GM18873 (cell line): ENCODE measurements around the gene FAM161B.
"Not testable (repeated sequence)": the region's sequence is repeated elsewhere in the genome, so short reads cannot be mapped to it uniquely, and the experiment has no call there.

Source experiments
- ATAC-seq: cut with Tn5 transposase; IDR thresholded peaks from one replicate; pipeline ENCODE4 v1.9.1; 2021; ENCODE audit warnings: mild to moderate bottlenecking, moderate library complexity, moderate number of reproducible peaks; ENCODE audit not compliant: unreplicated experiment, low FRiP score

FAM161B gene

GRCh38 chr14:73944432-73945158 is 5.3 kb downstream of the FAM161B start:
- no peak for ATAC-seq

- no peak for ATAC-seq
Observed at GRCh38 chr14:73943083-73943482, 6.8 kb downstream of the FAM161B start.

- ATAC-seq: no peak
Observed at GRCh38 chr14:73942180-73942579, 7.7 kb downstream of the FAM161B start.

- no peak for ATAC-seq
Observed at GRCh38 chr14:73937012-73937411, 12.9 kb downstream of the FAM161B start.

- no peak for ATAC-seq
Observed at GRCh38 chr14:73936548-73936947, 13.3 kb downstream of the FAM161B start.

- ATAC-seq: no peak
Observed at GRCh38 chr14:73935666-73936065, 14.2 kb downstream of the FAM161B start.

GRCh38 chr14:73924337-73924736 is 25.6 kb downstream of the FAM161B start:
- ATAC-seq: no peak

- ATAC-seq: not testable (repeated sequence)
Observed at GRCh38 chr14:73919457-73919856, 30.4 kb downstream of the FAM161B start.

- ATAC-seq: no peak
Observed at GRCh38 chr14:73916324-73916723, 33.6 kb downstream of the FAM161B start.

GRCh38 chr14:73913256-73913655 is 36.6 kb downstream of the FAM161B start:
- no peak for ATAC-seq

- ATAC-seq: no peak
Observed at GRCh38 chr14:73909681-73910080, 40.2 kb downstream of the FAM161B start.

- no peak for ATAC-seq
Observed at GRCh38 chr14:73903028-73903427, 46.9 kb downstream of the FAM161B start.

- no peak for ATAC-seq
Observed at GRCh38 chr14:73896521-73896920, 53.4 kb downstream of the FAM161B start.

- ATAC-seq: no peak
Observed at GRCh38 chr14:73895939-73896338, 54.0 kb downstream of the FAM161B start.

GRCh38 chr14:73894180-73894687 is 55.7 kb downstream of the FAM161B start:
- ATAC-seq: not testable (repeated sequence)

GRCh38 chr14:73889376-73889775 is 60.5 kb downstream of the FAM161B start:
- ATAC-seq: no peak

- no peak for ATAC-seq
Observed at GRCh38 chr14:73888971-73889370, 60.9 kb downstream of the FAM161B start.

GRCh38 chr14:73888460-73888725 is 61.5 kb downstream of the FAM161B start:
- ATAC-seq: no peak

GRCh38 chr14:73887694-73888459 is 62.0 kb downstream of the FAM161B start:
- no peak for ATAC-seq

- ATAC-seq: no peak
Observed at GRCh38 chr14:73887318-73887616, 62.6 kb downstream of the FAM161B start.

GRCh38 chr14:73886449-73887317 is 63.2 kb downstream of the FAM161B start, which contains the start of gene ZNF410:
TSS of gene ZNF410 (plus strand) at chr14:73886859. CDS start at chr14:73892176, 5,317 bp downstream.
- peak; percentile 77 for ATAC-seq
